ENCODE measurements around the gene PGA4.
"Not testable (repeated sequence)": the region's sequence is repeated elsewhere in the genome, so short reads cannot be mapped to it uniquely, and the experiment has no call there.

Gene PGA4

GRCh38 chr11:61240875-61241274 lies 18.7 kb downstream of the PGA4 start, which contains the start of gene PGA5:
TSS of gene PGA5 (plus strand) at chr11:61241175. CDS start at chr11:61241227, 52 bp downstream.
- not testable (repeated sequence) for H3K4me3 ChIP-seq (ENCODE audit: low read length); DNase-seq (ENCODE audit: low read depth, low spot score)

- not testable (repeated sequence) for DNase-seq (ENCODE audit: low read depth, low spot score); H3K4me3 ChIP-seq (ENCODE audit: low read length)
These were observed 19.4 kb downstream of the PGA4 start for GRCh38 chr11:61241526-61241925.

GRCh38 chr11:61245284-61245964 lies 23.3 kb downstream of the PGA4 start:
- not testable (repeated sequence) for H3K4me3 ChIP-seq (ENCODE audit: low read length); DNase-seq (ENCODE audit: low read depth, low spot score)

- not testable (repeated sequence) for H3K4me3 ChIP-seq (ENCODE audit: low read length); DNase-seq (ENCODE audit: low read depth, low spot score)
These were observed 25.9 kb downstream of the PGA4 start for GRCh38 chr11:61248071-61248470.

- H3K4me3 ChIP-seq (ENCODE audit: low read length); DNase-seq (ENCODE audit: low read depth, low spot score): not testable (repeated sequence)
These were observed 27.1 kb downstream of the PGA4 start for GRCh38 chr11:61249201-61249600.

GRCh38 chr11:61250796-61251765 lies 28.9 kb downstream of the PGA4 start:
- not testable (repeated sequence) for DNase-seq (ENCODE audit: low read depth, low spot score); H3K4me3 ChIP-seq (ENCODE audit: low read length)

- H3K4me3 ChIP-seq (ENCODE audit: low read length); DNase-seq (ENCODE audit: low read depth, low spot score): not testable (repeated sequence)
These were observed 30.2 kb downstream of the PGA4 start for GRCh38 chr11:61252332-61252731.

- DNase-seq (ENCODE audit: low read depth, low spot score): peak; percentile 38
- no peak overlapping the region for H3K4me3 ChIP-seq (ENCODE audit: low read length)
These were observed 32.4 kb downstream of the PGA4 start for GRCh38 chr11:61254403-61255025.

- no peak for DNase-seq (ENCODE audit: low read depth, low spot score)
- no peak overlapping the region for H3K4me3 ChIP-seq (ENCODE audit: low read length)
These were observed 34.7 kb downstream of the PGA4 start for GRCh38 chr11:61256710-61257482.

- no peak for DNase-seq (ENCODE audit: low read depth, low spot score)
- H3K4me3 ChIP-seq (ENCODE audit: low read length): no peak overlapping the region
These were observed 36.4 kb downstream of the PGA4 start for GRCh38 chr11:61258546-61258945.

- DNase-seq (ENCODE audit: low read depth, low spot score): no peak
- H3K4me3 ChIP-seq (ENCODE audit: low read length): no peak overlapping the region
These were observed 37.2 kb downstream of the PGA4 start for GRCh38 chr11:61259363-61259762.

GRCh38 chr11:61264371-61264770 lies 42.2 kb downstream of the PGA4 start:
- no peak overlapping the region for H3K4me3 ChIP-seq (ENCODE audit: low read length)
- no peak for DNase-seq (ENCODE audit: low read depth, low spot score)

- DNase-seq (ENCODE audit: low read depth, low spot score): no peak
- no peak overlapping the region for H3K4me3 ChIP-seq (ENCODE audit: low read length)
These were observed 42.6 kb downstream of the PGA4 start for GRCh38 chr11:61264795-61265194.

GRCh38 chr11:61265357-61265756 lies 43.2 kb downstream of the PGA4 start:
- no peak for DNase-seq (ENCODE audit: low read depth, low spot score)
- H3K4me3 ChIP-seq (ENCODE audit: low read length): no peak overlapping the region

- no peak overlapping the region for H3K4me3 ChIP-seq (ENCODE audit: low read length)
- DNase-seq (ENCODE audit: low read depth, low spot score): no peak
These were observed 44.5 kb downstream of the PGA4 start for GRCh38 chr11:61266602-61267001.

GRCh38 chr11:61267437-61267841 lies 45.3 kb downstream of the PGA4 start:
- H3K4me3 ChIP-seq (ENCODE audit: low read length): no peak overlapping the region
- DNase-seq (ENCODE audit: low read depth, low spot score): no peak

GRCh38 chr11:61268588-61269250 lies 46.6 kb downstream of the PGA4 start:
- no peak for DNase-seq (ENCODE audit: low read depth, low spot score)
- H3K4me3 ChIP-seq (ENCODE audit: low read length): no peak overlapping the region

- DNase-seq (ENCODE audit: low read depth, low spot score): no peak
These were observed 48.4 kb downstream of the PGA4 start for GRCh38 chr11:61270354-61271076.

More at GRCh38 chr11:61270354-61271076, 48.4 kb downstream of the PGA4 start:
- no peak overlapping the region for H3K4me3 ChIP-seq (ENCODE audit: low read length)

Data from Jurkat, Clone E6-1 (cell line).